HG02678 (cell line): ENCODE results near the gene TRAPPC1.

Source experiments
- ATAC-seq: cut with Tn5 transposase; IDR thresholded peaks from one replicate; pipeline ENCODE4 v1.9.1; 2021; ENCODE audit warnings: mild to moderate bottlenecking, moderate library complexity; ENCODE audit not compliant: unreplicated experiment

TRAPPC1 gene

GRCh38 chr17:7881276-7882054 is 50.3 kb downstream of the TRAPPC1 start:
- no peak for ATAC-seq
